PC-3 (cell line): Measurements from ENCODE around the gene MAST2. TPM values are rescaled to one million over a fixed set of nuclear protein-coding genes. Genes with fewer than 3 reads are reported as not detected.
A peak's percentile ranks its signal among the peaks of the same experiment; 100 is the strongest.

Source experiments
- ATAC-seq: fragments of 200-7000 bp; cut with Tn5 transposase; 2 replicates; pipeline ENCODE4 v1.9.1; 2020; ENCODE audit warnings: mild to moderate bottlenecking, moderate library complexity
- BruUV-seq: library from RNA; stranded (reverse); fragments of 400-500 nt; replicated peaks from 2 replicates; lab custom pipeline; 2021; lab: Mats Ljungman, UMichigan
- CTCF ChIA-PET: fragments of 300-600 bp; sonication (Branson Sonifier 250); formaldehyde crosslinking; loops from one replicate; lab custom pipeline; 2022; ENCODE audit warnings: antibody characterized with exemption; lab: Charles Lee
- POLR2A ChIA-PET: fragments of 300-600 bp; sonication (Branson Sonifier 250); formaldehyde crosslinking; loops from one replicate; lab custom pipeline; 2022; ENCODE audit warnings: antibody characterized with exemption; ENCODE audit not compliant: unreplicated experiment; lab: Charles Lee
- DNase-seq: peaks from one replicate; pipeline ENCODE4 v3.0.0-alpha.2; 2015
- H2AFZ ChIP-seq: fragments of 300-600 bp; sonication (generic); 2 replicates; pipeline ENCODE4 v1.6.0; 2016; ENCODE audit warnings: antibody characterized with exemption, low read length
- H3F3A ChIP-seq: fragments of 300-600 bp; sonication (generic); one replicate; pipeline ENCODE4 v1.6.0; 2017; ENCODE audit warnings: antibody characterized with exemption, low read length, control low read depth, mild to moderate bottlenecking; ENCODE audit not compliant: unreplicated experiment
- H3K27ac ChIP-seq: fragments of 300-600 bp; sonication (generic); 2 replicates; pipeline ENCODE4 v1.5.1; 2016; ENCODE audit warnings: mild to moderate bottlenecking, low read length
- H3K27me3 ChIP-seq: fragments of 300-600 bp; sonication (generic); 2 replicates; pipeline ENCODE4 v1.6.1; 2016; ENCODE audit warnings: low read length, mixed read lengths
- H3K36me3 ChIP-seq: fragments of 300-600 bp; sonication (generic); 2 replicates; pipeline ENCODE4 v1.6.1; 2016; ENCODE audit warnings: low read depth, mixed run types, low read length, mixed read lengths
- H3K4me1 ChIP-seq: fragments of 300-600 bp; sonication (generic); 2 replicates; pipeline ENCODE4 v1.5.1; 2016; ENCODE audit warnings: low read length; ENCODE audit not compliant: insufficient read depth
- H3K4me2 ChIP-seq: fragments of 300-600 bp; sonication (generic); 2 replicates; pipeline ENCODE4 v1.6.0; 2016; ENCODE audit warnings: low read length
- H3K4me3 ChIP-seq: fragments of 300-600 bp; sonication (generic); 2 replicates; pipeline ENCODE4 v1.5.1; 2016; ENCODE audit warnings: mild to moderate bottlenecking, low read length, mixed read lengths
- H3K79me2 ChIP-seq: fragments of 300-600 bp; sonication (generic); 2 replicates; pipeline ENCODE4 v1.6.1; 2017; ENCODE audit warnings: low read length, mixed read lengths
- H3K9ac ChIP-seq: fragments of 300-600 bp; sonication (generic); 2 replicates; pipeline ENCODE4 v1.6.0; 2016; ENCODE audit warnings: mild to moderate bottlenecking, low read length
- H3K9me2 ChIP-seq: fragments of 300-600 bp; sonication (generic); replicated peaks from 2 replicates; pipeline ENCODE4 v1.6.1; 2016; ENCODE audit warnings: mixed run types, low read length, mixed read lengths
- H3K9me3 ChIP-seq: fragments of 300-600 bp; sonication (generic); 2 replicates; pipeline ENCODE4 v1.6.1; 2016; ENCODE audit warnings: low read length, mixed read lengths
- H4K20me1 ChIP-seq: fragments of 300-600 bp; sonication (generic); 2 replicates; pipeline ENCODE4 v1.6.1; 2016; ENCODE audit warnings: low read length, mixed read lengths
- CTCF ChIP-seq: fragments of 300-600 bp; sonication (generic); conservative IDR thresholded peaks from 2 replicates; pipeline ENCODE4 v1.5.1; 2017; ENCODE audit warnings: antibody characterized with exemption, low read depth, mild to moderate bottlenecking, low read length
- EZH2 ChIP-seq: fragments of 300-600 bp; sonication (generic); IDR thresholded peaks from one replicate; pipeline ENCODE4 v1.6.1; 2017; ENCODE audit warnings: antibody characterized with exemption, mild to moderate bottlenecking, low read length; ENCODE audit not compliant: unreplicated experiment
- EZH2phosphoT487 ChIP-seq: fragments of 300-600 bp; sonication (generic); IDR thresholded peaks from 2 replicates; pipeline ENCODE4 v1.6.1; 2018; ENCODE audit warnings: mild to moderate bottlenecking, antibody characterized with exemption, low read length, borderline replicate concordance
- intact Hi-C: fragments of 100-400 bp; cut with micrococcal nuclease; formaldehyde crosslinking; loops from 2 replicates; pipeline ENCODE4 v1.9.0; 2023
- total RNA-seq: library from RNA; depleted of rRNA; stranded (reverse); fragments of >200 nt; gene quantifications from 2 replicates; pipeline ENCODE4 v1.2.3, GENCODE V29; 2014

Gene MAST2
- total RNA-seq, 1 experiment from 2014 or later, result 29.3 TPM

GRCh38 chr1:45804669-45804969 lies 1.2 kb downstream of the MAST2 start:
- H3K9ac ChIP-seq, result peak overlapping the region; percentile 38; the same call in 1 of the 2 replicates
- no peaks in the 10 kb centered on the region; the same call in 1 of the 2 replicates for H3K36me3 ChIP-seq
- DNase-seq, result peak; percentile 52
- ChIA-PET POLR2A (interaction anchor here (0.6 kb wide), 1 partner anchor 64 kb away, joined by 4 read pairs; no protein-coding TSS in a partner anchor), CTCF (interaction anchor here (0.5 to 0.7 kb wide), 3 partner anchors 18 to 55 kb away, joined by 3 to 7 read pairs (median 4); no protein-coding TSS in a partner anchor)
- TF ChIP-seq EZH2 (no peak), CTCF (no peak), EZH2phosphoT487 (no peak)
- no peaks in the 10 kb centered on the region for H3K9me2 ChIP-seq
- no peaks in the 10 kb centered on the region for H3F3A ChIP-seq
- no peaks in the 10 kb centered on the region for H3K9me3 ChIP-seq
- peaks cover 29% of the 10 kb centered on the region for H3K4me1 ChIP-seq
- H3K4me3 ChIP-seq, result peak overlapping the region; percentile 73
- peak overlapping the region; percentile 18; the same call in 1 of the 2 replicates for H2AFZ ChIP-seq
- intact Hi-C loops, result loop anchor here (5.0 kb wide), 1 partner anchor 162 kb away; no protein-coding TSS in a partner anchor
- H4K20me1 ChIP-seq, result peaks cover 10% of the 10 kb centered on the region
- H3K27me3 ChIP-seq, result no peaks in the 10 kb centered on the region
- H3K27ac ChIP-seq, result no peak overlapping the region
- H3K79me2 ChIP-seq, result peaks cover 58% of the 10 kb centered on the region
- ATAC-seq, result peak; percentile 14
- no TSS peak for BruUV-seq
- peak overlapping the region; percentile 85 for H3K4me2 ChIP-seq

- TF ChIP-seq CTCF (no peak), EZH2phosphoT487 (no peak)
- Histone ChIP-seq H3K9me3 (no peaks in the 10 kb centered on the region), H4K20me1 (peaks cover 10% of the 10 kb centered on the region), H3K4me2 (no peak overlapping the region; the same call in 1 of the 2 replicates), H3K27me3 (no peaks in the 10 kb centered on the region), H3K4me3 (no peak overlapping the region), H3K4me1 (peaks cover 33% of the 10 kb centered on the region), H3K9me2 (no peaks in the 10 kb centered on the region), H3K9ac (no peak overlapping the region), H3K27ac (no peak overlapping the region), H2AFZ (no peak overlapping the region), H3K79me2 (peaks cover 66% of the 10 kb centered on the region), H3K36me3 (no peaks in the 10 kb centered on the region; the same call in 1 of the 2 replicates), H3F3A (no peaks in the 10 kb centered on the region)
- ATAC-seq (no peak), DNase-seq (no peak)
- POLR2A ChIA-PET, result interaction anchor here (0.6 kb wide), 1 partner anchor 9 kb away, joined by 4 read pairs; no protein-coding TSS in a partner anchor
- CTCF ChIA-PET, result no interaction called here
- intact Hi-C loops, result no loop called here
- BruUV-seq, result no TSS peak
Observed at GRCh38 chr1:45806129-45806528, 2.7 kb downstream of the MAST2 start.

GRCh38 chr1:45809761-45810160 lies 6.3 kb downstream of the MAST2 start:
- H3K9ac ChIP-seq, result no peak overlapping the region
- H3K4me1 ChIP-seq, result peaks cover 21% of the 10 kb centered on the region
- H3F3A ChIP-seq, result no peaks in the 10 kb centered on the region
- peak overlapping the region; percentile 39 for H3K4me2 ChIP-seq
- H3K4me3 ChIP-seq, result no peak overlapping the region
- no peaks in the 10 kb centered on the region for H3K9me2 ChIP-seq
- BruUV-seq, result no TSS peak
- intact Hi-C loops, result loop anchor here (2.0 kb wide), 1 partner anchor 71 kb away; no protein-coding TSS in a partner anchor
- TF ChIP-seq EZH2, result no peak
- no peak for TF ChIP-seq CTCF
- TF ChIP-seq EZH2phosphoT487, result no peak
- no peaks in the 10 kb centered on the region for H3K27me3 ChIP-seq
- peaks cover 3% of the 10 kb centered on the region; the same call in 1 of the 2 replicates for H3K36me3 ChIP-seq
- peaks cover 61% of the 10 kb centered on the region for H3K79me2 ChIP-seq
- CTCF ChIA-PET, result no interaction called here
- peaks cover 10% of the 10 kb centered on the region for H4K20me1 ChIP-seq
- H3K27ac ChIP-seq, result no peak overlapping the region
- DNase-seq (peak; percentile 31), ATAC-seq (peak; percentile 70)
- H2AFZ ChIP-seq, result no peak overlapping the region
- POLR2A ChIA-PET, result no interaction called here
- H3K9me3 ChIP-seq, result no peaks in the 10 kb centered on the region
